ENCODE data around the gene HADH. TPM values are rescaled to one million over a fixed set of nuclear protein-coding genes. Genes with fewer than 3 reads are reported as not detected.

HADH gene
- 8.6 and 12.7 TPM in 2 replicates for total RNA-seq

DNA sequence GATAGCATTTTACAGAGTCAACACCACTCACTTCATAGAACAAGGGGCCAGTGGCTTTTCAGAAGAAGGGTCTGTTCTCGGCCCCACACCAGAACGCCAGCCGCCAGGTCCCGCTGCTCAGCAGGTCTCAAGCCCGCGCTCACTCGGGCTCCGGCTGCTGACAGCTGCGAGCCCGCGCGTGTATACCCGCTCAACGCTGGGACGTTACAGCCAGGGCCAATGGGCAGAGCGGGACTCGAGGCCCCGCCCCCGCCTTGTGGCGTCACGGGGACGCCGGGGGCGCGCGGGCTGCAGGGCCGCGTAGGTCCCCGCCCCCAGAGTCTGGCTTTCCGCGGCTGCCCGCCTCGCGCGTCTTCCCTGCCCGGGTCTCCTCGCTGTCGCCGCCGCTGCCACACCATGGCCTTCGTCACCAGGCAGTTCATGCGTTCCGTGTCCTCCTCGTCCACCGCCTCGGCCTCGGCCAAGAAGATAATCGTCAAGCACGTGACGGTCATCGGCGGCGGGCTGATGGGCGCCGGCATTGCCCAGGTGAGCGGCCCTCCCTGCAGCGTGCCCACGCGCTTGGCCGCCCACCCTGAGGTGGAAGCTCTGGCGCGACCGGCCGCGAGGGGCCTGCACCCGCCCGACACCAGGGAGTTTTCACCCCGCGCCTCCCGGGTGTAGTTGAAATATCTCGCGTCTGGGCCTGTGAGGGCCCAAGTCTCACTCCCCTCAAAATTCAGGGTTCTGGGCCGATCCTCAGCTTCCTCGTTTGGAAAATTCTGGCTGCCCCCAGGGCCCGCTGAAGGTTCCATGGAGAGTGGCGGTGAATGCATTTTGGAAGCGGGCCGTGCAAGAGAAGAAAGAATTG is at the start of gene HADH:
Gene HADH (plus strand): TSS at position 353 of the 850 bp plus-strand sequence. CDS start 44 bp downstream, at position 397.

Other genes starting within 250 kb of the HADH start
- gene SGMS2, start 165.0 kb upstream of the HADH start, total RNA-seq: 141 and 201 TPM in 2 replicates
- 13.6 and 17.8 TPM in 2 replicates for gene CYP2U1, start 58.3 kb upstream of the HADH start, total RNA-seq
- under 0.01 and 0.28 TPM in 2 replicates for gene LEF1, start 179.0 kb downstream of the HADH start, total RNA-seq

Measured in smooth muscle cell of the umbilical artery (primary cell).